SIG-M5 treated with dmso at 0.1 percent for 504 hours (cell line): Measurements from ENCODE around the gene NXPH1.

Experiments used
- DNase-seq: peaks from one replicate; lab custom pipeline; 2025; ENCODE audit not compliant: unreplicated experiment; lab: John Stamatoyannopoulos, UW

The NXPH1 gene

DNA sequence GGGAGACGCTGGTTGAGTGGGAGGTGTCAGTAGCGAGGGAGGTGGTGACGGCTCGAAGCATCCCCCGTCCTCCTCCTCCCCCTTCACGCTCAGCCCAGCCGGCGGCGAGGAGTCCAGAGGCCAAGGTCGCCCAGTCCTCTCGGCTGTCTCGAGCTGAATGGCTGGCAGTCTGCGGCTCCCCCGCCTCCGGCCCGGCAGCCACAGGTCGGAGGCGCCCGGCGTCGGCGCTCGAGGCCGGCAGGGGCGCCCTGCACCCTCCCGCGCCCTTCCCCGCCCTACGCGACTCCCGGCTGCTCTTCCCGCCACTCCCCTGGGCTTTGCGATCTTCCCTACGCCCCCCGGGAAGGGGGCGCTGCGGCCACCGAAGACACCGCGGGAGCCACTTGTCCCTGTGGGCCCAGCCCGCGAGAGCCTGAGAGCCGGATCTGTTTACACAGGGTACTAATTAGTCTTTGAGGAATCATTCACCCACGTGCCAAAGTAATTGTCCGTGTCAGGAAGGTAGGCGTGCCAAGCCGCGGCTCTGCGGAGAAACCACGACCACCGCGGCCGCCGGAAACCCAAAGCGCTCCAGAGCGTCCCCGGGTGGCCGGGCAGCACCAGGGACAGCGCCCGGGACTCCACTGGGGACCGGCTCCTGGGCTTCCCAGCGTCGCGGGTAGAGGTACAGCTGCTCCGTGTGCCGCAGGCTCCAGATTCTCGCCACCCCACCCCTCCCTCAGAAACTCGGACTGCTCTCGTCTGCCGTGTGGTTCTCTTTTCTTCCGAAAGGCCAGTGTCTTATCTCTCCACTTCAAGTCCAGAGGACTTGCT is at the start of gene NXPH1:
NXPH1 (plus strand) TSS at position 133 of the 813 bp plus-strand sequence.
- DNase-seq: no peak

DNA sequence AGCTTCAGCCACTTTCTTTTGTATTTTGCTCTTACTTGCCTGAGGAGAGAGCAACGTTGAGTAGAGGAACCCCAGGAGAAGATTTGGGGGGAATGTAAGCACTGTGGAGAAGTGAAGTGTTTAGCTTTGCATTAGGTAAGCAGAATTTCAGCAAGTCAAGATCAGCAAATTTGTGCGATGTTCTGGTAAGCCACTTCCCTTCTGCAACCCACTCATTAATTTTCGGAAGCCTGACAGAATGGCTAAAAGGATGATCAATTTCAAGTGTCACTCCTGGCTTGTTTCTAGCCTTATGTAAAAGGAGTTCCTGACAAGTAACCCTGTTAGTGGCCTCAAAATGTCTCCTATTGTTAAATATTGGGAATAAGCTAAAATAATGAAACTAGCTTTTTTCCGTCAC is 48.5 kb upstream of the NXPH1 start:
- DNase-seq: no peak

- no peak for DNase-seq
These were observed 46.4 kb upstream of the NXPH1 start for GRCh38 chr7:8386926-8387550.

DNA sequence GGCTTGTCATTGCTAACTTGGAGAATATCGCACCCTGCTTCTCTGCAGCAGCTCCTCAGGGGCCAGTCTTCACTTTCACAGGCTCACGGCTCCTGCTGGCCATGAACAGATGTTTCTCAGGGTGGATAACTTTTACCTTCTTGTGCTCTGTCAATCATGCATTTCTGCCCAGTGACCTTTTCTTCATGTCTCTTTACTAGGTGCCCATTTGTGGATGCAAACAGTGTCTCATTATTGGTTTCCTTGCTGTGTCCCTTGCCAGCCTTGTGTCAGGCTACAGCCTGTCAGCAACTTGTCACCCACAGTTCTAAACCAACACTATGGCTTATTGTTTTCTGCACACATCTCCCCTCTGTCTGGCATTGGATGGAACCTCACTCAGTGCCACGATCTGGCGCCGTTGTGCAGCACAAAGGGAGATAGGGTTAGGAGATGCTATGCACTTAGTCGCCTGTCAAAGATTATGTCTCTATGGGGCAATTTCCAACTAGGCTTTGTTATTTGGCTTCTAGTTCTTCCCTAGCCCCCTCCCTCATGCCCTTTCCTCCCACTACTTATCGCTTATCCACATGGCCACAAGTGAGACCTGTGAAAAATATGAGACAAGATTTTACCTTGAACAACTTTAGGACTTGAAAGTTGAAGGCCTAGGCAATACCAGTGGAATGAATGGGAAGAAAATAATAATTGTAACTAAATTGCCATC is 45.7 kb upstream of the NXPH1 start:
- no peak for DNase-seq

DNA sequence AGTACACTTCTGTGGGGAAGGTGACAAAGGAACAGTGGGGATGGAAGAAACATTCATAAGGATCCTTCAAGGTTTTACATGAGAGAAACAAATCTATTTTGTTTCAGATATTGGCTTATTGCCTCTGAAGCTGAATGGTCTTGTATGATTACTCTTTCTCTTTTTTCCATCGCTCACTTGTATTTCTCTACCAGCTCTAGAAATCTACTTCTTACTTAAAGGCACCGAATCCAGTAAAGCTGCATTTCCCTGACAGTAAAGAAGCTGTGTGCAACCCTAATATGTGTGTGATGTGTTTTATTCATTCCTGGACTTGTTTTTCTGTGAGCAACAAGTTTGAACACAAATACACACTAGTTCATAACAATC is 45.2 kb upstream of the NXPH1 start:
- DNase-seq: no peak

DNA sequence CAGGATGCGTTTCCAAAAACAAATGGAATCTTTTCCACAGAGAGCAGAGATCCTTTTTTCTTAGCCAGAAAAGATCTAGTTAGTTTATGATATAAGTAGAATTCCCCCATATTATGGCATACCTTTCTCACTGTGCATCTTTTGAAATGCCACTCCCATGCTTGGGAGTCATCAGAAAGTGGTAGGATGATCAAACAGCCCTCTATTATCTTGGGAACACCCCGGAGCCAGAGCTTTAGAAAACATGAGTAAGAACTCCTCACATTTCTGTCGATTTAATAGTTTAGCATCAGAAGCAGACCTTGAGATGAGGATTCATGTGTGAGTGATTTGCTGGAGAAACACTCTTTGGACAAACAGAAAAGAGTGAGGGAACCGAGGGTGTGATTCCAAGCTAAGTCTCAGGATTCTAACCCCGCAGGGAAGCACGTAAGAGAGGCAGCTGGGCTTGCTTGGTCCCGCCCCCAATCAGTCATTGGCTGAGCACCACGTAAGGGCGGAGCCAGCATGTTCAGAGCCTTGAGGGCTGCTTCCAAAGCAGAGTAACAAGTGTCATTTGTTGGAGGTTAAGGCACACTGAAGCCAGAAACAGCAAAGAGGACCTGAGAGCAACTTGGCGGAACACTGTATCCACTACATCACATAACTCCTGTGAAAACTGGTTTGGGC is 43.7 kb upstream of the NXPH1 start:
- no peak for DNase-seq

- no peak for DNase-seq
These were observed 43.2 kb upstream of the NXPH1 start for GRCh38 chr7:8390262-8390626.

GRCh38 chr7:8391353-8392062 is 41.9 kb upstream of the NXPH1 start:
- DNase-seq: no peak

DNA sequence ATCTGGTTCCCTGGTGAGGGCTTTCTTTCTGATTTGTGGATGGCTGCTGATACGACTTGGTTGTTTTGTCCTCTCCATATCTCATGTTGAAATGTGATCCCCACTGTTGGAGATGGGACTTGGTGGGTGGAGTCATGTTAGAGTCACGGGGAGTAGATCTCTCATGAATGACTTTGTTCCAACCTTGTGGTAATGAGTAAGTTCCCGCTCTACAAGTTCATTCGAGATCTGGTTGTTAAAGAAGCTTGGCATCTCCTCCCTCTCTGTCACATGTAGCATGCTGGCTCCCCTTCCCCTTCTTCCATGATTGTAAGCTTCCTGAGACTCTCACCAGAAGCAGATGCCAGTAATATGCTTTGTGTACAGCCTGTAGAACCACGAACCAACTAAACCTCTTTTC is 37.1 kb upstream of the NXPH1 start:
- DNase-seq: no peak

DNA sequence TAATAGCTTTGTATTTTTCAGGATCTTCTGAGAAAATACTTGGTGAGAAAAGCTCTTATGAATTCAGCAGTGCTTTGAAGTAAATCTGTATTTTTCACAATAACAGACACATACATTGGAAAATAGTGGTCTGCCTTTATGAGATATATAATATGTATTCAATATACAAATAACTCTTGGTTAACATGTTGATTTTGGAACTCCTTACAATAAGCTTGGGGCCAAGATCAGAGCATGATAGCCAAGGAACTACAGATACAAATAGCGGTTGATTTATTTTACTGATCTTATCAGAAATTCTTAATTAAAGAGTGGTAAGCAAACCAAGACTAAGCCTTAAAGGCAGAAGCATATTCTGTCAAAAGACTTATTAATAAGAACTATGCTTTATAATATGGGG is 24.5 kb upstream of the NXPH1 start:
- no peak for DNase-seq

DNA sequence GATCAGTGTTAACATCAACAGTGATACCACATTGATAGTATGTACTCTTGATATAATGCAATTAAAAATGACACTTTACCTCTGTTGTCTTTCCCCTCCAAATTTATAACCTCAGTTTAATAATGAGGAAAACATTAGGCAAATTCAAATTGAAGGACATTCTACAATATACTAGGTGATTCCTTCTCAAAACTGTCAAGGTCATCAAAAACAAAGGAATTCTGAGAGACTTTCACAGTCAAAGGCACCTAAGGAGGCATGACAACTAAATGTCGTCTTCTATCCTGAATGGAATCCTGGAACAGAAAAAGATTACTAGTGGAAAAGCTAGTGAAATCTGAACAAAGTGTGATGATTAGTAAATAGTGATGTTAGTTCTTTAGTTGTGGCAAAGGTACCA is 22.3 kb upstream of the NXPH1 start:
- DNase-seq: no peak

- DNase-seq: no peak
These were observed 19.8 kb upstream of the NXPH1 start for GRCh38 chr7:8413600-8413999.

DNA sequence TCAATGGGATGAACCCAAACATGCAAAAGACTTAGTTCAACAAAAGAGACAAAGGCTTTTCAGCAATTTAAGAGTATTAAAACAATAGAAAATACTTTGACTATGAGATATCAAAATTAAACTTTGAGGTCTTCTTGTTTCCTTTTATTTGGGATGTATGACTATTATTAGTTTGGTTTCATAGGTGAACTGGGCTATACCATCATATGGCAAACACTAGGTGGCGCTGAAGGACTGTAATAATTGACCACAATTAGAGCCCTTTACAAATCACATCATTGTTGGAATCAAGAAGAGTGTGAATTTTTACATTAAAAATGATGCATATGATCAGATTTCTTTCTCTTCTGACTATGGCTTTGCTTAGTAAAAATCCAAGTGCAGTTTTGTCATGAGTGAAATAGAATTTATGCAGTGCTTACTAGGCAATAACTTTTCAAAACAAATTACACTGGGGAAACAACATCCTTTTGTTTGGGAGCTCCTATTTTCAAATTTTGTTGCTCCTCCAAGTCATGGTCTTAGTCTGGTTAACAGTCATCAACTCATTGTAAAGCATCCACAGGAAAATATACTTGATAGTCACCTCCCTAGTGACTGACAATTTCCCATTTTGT is 14.7 kb upstream of the NXPH1 start:
- DNase-seq: peak; percentile 46

- DNase-seq: no peak
These were observed 11.2 kb upstream of the NXPH1 start for GRCh38 chr7:8422177-8422576.

- no peak for DNase-seq
These were observed 10.4 kb upstream of the NXPH1 start for GRCh38 chr7:8423057-8423456.

GRCh38 chr7:8425223-8425622 is 8.2 kb upstream of the NXPH1 start:
- DNase-seq: no peak

- DNase-seq: no peak
These were observed 2.8 kb upstream of the NXPH1 start for GRCh38 chr7:8430643-8431042.

DNA sequence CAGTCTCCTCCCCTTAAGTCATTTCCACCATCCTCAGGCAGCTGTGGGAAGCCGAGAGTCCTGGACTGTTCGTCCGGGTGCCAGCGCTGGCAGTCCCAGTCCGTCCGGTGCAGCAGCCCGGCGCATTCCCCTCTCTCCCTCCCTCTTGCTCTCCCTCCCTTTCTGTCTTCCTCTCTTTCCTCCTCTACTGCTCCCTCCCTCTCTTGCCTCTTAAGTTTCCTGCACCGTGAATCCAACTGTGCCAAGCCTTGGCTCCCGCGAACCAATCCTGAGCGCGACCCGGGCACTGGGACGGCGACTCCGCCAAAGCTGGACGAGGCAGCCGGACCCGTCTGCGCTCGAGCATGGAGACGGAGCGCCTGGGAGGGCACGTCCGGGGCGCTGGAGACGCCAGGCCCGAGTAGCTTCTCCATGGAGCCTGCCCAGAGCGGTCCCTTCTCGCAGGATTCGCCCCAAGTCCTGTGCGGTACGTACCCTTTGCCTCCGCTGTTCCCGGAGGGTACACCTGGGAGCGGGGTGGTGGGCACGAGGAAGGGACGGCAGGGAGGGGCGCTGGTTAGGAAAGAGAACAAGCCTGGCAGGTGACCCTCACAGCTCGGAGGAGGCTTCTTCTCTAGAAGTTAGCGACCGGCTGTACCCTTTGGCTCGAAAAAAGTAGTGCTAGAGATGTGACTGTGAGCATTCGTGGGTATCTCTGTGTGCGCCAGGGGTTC is 1.0 kb downstream of the NXPH1 start:
- DNase-seq: no peak

- no peak for DNase-seq
These were observed 1.7 kb downstream of the NXPH1 start for GRCh38 chr7:8435095-8435494.
